Measurements from ENCODE around the gene ATP2B2.

Gene ATP2B2

GRCh38 chr3:10459954-10460754 lies 45.2 kb downstream of the ATP2B2 start (continued):
- TF ChIP-seq ZNF518A (tag by site-specific recombination; conservative IDR thresholded peaks at IDR 0.05; ENCODE audit: low read depth) = no peak
- no peak for TF ChIP-seq ZNF654 (tag by site-specific recombination; IDR thresholded peaks at IDR 0.05; ENCODE audit: low read depth)
- TF ChIP-seq ZNF404 (tag by site-specific recombination; IDR thresholded peaks at IDR 0.05) = no peak
- TF ChIP-seq CTCF (tag by site-specific recombination; IDR thresholded peaks at IDR 0.05) = no peak
- TF ChIP-seq PBX3 (CRISPR knock-in tag; IDR thresholded peaks at IDR 0.05) = peak; percentile 82
- TF ChIP-seq PRDM1 (tag by site-specific recombination; IDR thresholded peaks at IDR 0.05) = no peak
- TF ChIP-seq ZNF561 (tag by site-specific recombination; IDR thresholded peaks at IDR 0.05; ENCODE audit: borderline replicate concordance) = no peak
- no peak for TF ChIP-seq ZNF501 (tag by site-specific recombination; IDR thresholded peaks at IDR 0.05)
- no peak for TF ChIP-seq YY1 (tag by site-specific recombination; IDR thresholded peaks at IDR 0.05)
- TF ChIP-seq ZNF350 (tag by site-specific recombination; IDR thresholded peaks at IDR 0.05) = no peak
- TF ChIP-seq GFI1B (tag by site-specific recombination; IDR thresholded peaks at IDR 0.05) = no peak
- TF ChIP-seq ZNF645 (tag by site-specific recombination; IDR thresholded peaks at IDR 0.05) = no peak
- TF ChIP-seq ZBTB8A (tag by site-specific recombination; IDR thresholded peaks at IDR 0.05) = no peak
- TF ChIP-seq HOXA7 (CRISPR knock-in tag; IDR thresholded peaks at IDR 0.05; ENCODE audit: borderline replicate concordance) = peak; percentile 80; the same call in 1 of the 2 replicates
- no peak for TF ChIP-seq ZNF558 (tag by site-specific recombination; IDR thresholded peaks at IDR 0.05)
- TF ChIP-seq ZNF548 (tag by site-specific recombination; IDR thresholded peaks at IDR 0.05) = no peak
- TF ChIP-seq ZNF555 (tag by site-specific recombination; conservative IDR thresholded peaks at IDR 0.05) = no peak
- TF ChIP-seq ZNF777 (tag by site-specific recombination; IDR thresholded peaks at IDR 0.05; ENCODE audit: borderline replicate concordance) = no peak
- no peak for TF ChIP-seq SCRT1 (tag by site-specific recombination; IDR thresholded peaks at IDR 0.05; ENCODE audit: borderline replicate concordance)
- no peak for TF ChIP-seq ZNF341 (tag by site-specific recombination; IDR thresholded peaks at IDR 0.05; ENCODE audit: low read depth)
- no peak for TF ChIP-seq ZNF23 (tag by site-specific recombination; IDR thresholded peaks at IDR 0.05; ENCODE audit: borderline replicate concordance)
- no peak for TF ChIP-seq ZNF544 (tag by site-specific recombination; IDR thresholded peaks at IDR 0.05)
- no peak for TF ChIP-seq ZNF362 (tag by site-specific recombination; IDR thresholded peaks at IDR 0.05)
- no peak for TF ChIP-seq ZSCAN4 (tag by site-specific recombination; IDR thresholded peaks at IDR 0.05)
- TF ChIP-seq ELK4 (IDR thresholded peaks at IDR 0.05; ENCODE audit: borderline replicate concordance, low read depth, low read length) = no peak
- no peak for TF ChIP-seq ZNF10 (tag by site-specific recombination; IDR thresholded peaks at IDR 0.05)
- TF ChIP-seq ZNF621 (tag by site-specific recombination; IDR thresholded peaks at IDR 0.05) = no peak
- 0 out of 2 replicates have a peak, but pooled peaks have one; percentile 19 for TF ChIP-seq KLF1 (tag by site-specific recombination; IDR thresholded peaks at IDR 0.05)
